ENCODE measurements around the gene HPSE2. TPM values are rescaled to one million over a fixed set of nuclear protein-coding genes. Genes with fewer than 3 reads are reported as not detected.

Gene HPSE2
- total RNA-seq, 1 experiment from 2014 or later = 0.20 TPM

- Histone ChIP-seq H3T11ph (ENCODE audit: low read length) (no peak overlapping the region), H2BK5ac (ENCODE audit: insufficient read length, low read length) (no peak overlapping the region), H3K79me1 (ENCODE audit: insufficient read depth, low read depth, low read length, poor library complexity, severe bottlenecking) (no peaks in the 10 kb centered on the region), H3K4me1 (ENCODE audit: insufficient read depth, low read length) (no peaks in the 10 kb centered on the region), H2AK5ac (ENCODE audit: insufficient read length, low read length) (no peak overlapping the region), H4K5ac (ENCODE audit: insufficient read length, low read depth, low read length) (no peak overlapping the region), H2AFZ (ENCODE audit: low read length) (no peak overlapping the region), H3K9me3 (ENCODE audit: control insufficient read depth, low read depth, low read length) (no peaks in the 10 kb centered on the region), H3K9ac (ENCODE audit: extremely low read depth, insufficient read length, low read length) (no peak overlapping the region), H3K14ac (ENCODE audit: insufficient read depth, low read length) (no peak overlapping the region), H3K4me2 (ENCODE audit: insufficient read depth, insufficient read length, low read length) (no peak overlapping the region), H2BK15ac (ENCODE audit: low read depth, low read length) (no peak overlapping the region), H4K8ac (replicated peaks; ENCODE audit: insufficient read length, low read depth, low read length) (no peak overlapping the region), H2BK12ac (ENCODE audit: insufficient read length, low read depth, low read length) (no peak overlapping the region), H3K23me2 (ENCODE audit: insufficient read length, low read depth, low read length, poor library complexity, severe bottlenecking) (no peaks in the 10 kb centered on the region), H3K56ac (ENCODE audit: insufficient read length, low read depth, low read length) (no peak overlapping the region), H3K27me3 (ENCODE audit: insufficient read depth, low read length) (no peaks in the 10 kb centered on the region), H2BK20ac (ENCODE audit: low read depth, low read length, poor library complexity, severe bottlenecking) (no peak overlapping the region), H3K79me2 (ENCODE audit: insufficient read depth, low read length) (no peaks in the 10 kb centered on the region), H3K23ac (ENCODE audit: insufficient read length, low read depth, low read length) (no peak overlapping the region), H3K27ac (ENCODE audit: insufficient read length, low read depth, low read length) (no peak overlapping the region), H3K4ac (ENCODE audit: low read depth, low read length) (no peak overlapping the region; the same call in 1 of the 2 replicates), H4K91ac (ENCODE audit: insufficient read length, low read depth, low read length) (no peak overlapping the region), H4K20me1 (ENCODE audit: control insufficient read depth, insufficient read depth, insufficient read length) (no peaks in the 10 kb centered on the region), H2BK120ac (ENCODE audit: low read depth, low read length, poor library complexity, severe bottlenecking) (no peak overlapping the region), H3K18ac (ENCODE audit: insufficient read length, low read depth, low read length) (no peak overlapping the region)
- Mint-ChIP-seq H3K9me3 (no peaks in the 10 kb centered on the region), H3K27me3 (ENCODE audit: low read depth) (no peaks in the 10 kb centered on the region), H3K36me3 (ENCODE audit: insufficient read depth in 1 of 3, low read depth in 3 of 3) (no peaks in the 10 kb centered on the region), H3K4me3 (no peak overlapping the region), H3K4me1 (peaks cover 8 to 11% of the 10 kb centered on the region in 2 experiments), H3K27ac (peak overlapping the region in 2 of 3 experiments; percentile 37 to 76; a peak in 1 of 7 replicates)
- no peak for DNase-seq
- TF ChIP-seq, protein P1, sequence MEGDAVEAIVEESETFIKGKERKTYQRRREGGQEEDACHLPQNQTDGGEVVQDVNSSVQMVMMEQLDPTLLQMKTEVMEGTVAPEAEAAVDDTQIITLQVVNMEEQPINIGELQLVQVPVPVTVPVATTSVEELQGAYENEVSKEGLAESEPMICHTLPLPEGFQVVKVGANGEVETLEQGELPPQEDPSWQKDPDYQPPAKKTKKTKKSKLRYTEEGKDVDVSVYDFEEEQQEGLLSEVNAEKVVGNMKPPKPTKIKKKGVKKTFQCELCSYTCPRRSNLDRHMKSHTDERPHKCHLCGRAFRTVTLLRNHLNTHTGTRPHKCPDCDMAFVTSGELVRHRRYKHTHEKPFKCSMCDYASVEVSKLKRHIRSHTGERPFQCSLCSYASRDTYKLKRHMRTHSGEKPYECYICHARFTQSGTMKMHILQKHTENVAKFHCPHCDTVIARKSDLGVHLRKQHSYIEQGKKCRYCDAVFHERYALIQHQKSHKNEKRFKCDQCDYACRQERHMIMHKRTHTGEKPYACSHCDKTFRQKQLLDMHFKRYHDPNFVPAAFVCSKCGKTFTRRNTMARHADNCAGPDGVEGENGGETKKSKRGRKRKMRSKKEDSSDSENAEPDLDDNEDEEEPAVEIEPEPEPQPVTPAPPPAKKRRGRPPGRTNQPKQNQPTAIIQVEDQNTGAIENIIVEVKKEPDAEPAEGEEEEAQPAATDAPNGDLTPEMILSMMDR (conservative IDR thresholded peaks at IDR 0.05) = no peak
- WGBS (ENCODE audit: extremely low coverage, insufficient read length, low lambda C conversion rate) = no CpG with 5 or more reads among the region's 3 CpGs
These were observed 32.3 kb downstream of the HPSE2 start for GRCh38 chr10:99203310-99203709.
